K562 treated with DMSO at 1 percent for 12 hours (cell line): ENCODE data around the gene CKAP5. TPM values are rescaled to one million over a fixed set of nuclear protein-coding genes. Genes with fewer than 3 reads are reported as not detected.

Experiments used
- total RNA-seq: library from RNA; unstranded; fragments of 300-600 nt; gene quantifications from 2 replicates; pipeline ENCODE4 v1.2.3, GENCODE V29; 2022; ENCODE audit not compliant: insufficient read depth

The CKAP5 gene
- 26.1 and 84.9 TPM in 2 replicates for total RNA-seq

DNA sequence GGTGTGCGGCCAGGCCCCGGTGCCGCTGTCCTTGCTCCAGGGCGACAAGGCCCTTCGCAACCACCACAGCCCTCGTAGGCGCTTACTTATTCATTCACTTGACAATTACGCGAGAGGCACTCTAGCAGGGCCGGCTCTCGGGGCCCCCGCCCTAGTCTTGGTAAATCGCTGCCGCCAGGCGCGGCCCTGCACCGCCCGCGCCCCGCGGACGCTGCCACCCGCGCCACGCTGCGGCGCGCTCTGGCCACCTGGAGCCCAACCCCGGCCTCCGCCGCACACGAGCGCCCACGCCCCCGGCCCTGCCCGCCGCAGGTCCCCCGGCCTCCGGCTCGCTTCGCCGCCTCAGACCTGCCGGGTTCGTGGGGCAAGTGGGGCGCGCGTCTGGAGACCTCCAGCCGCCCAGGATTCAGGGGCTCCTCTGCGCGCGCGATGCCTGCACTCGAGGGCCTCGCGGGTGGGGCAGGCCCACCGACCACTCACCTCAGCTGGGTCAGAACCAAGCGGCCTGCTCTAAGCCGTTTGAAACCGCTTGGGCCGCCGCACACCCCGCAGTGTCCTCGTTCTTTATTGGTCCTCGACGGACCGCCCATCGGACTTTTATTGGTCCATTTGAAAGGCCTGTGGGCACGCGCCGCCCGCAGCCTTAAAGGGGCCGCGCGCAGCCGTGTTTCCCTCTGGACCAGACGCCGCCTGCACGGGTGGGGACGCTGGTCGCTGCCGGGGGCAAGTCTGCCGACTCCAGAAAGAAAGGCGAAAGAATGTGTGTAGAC, at the start of gene CKAP5:
TSS of gene CKAP5 (minus strand) at position 541 of the 770 bp plus-strand sequence. CDS start 25,049 bp downstream, outside the sequence.

GRCh38 chr11:46719048-46719542, 127.0 kb downstream of the CKAP5 start, which contains the start of gene F2:
F2 (plus strand) TSS chr11:46719213; CDS start chr11:46719236, 23 bp downstream.

DNA sequence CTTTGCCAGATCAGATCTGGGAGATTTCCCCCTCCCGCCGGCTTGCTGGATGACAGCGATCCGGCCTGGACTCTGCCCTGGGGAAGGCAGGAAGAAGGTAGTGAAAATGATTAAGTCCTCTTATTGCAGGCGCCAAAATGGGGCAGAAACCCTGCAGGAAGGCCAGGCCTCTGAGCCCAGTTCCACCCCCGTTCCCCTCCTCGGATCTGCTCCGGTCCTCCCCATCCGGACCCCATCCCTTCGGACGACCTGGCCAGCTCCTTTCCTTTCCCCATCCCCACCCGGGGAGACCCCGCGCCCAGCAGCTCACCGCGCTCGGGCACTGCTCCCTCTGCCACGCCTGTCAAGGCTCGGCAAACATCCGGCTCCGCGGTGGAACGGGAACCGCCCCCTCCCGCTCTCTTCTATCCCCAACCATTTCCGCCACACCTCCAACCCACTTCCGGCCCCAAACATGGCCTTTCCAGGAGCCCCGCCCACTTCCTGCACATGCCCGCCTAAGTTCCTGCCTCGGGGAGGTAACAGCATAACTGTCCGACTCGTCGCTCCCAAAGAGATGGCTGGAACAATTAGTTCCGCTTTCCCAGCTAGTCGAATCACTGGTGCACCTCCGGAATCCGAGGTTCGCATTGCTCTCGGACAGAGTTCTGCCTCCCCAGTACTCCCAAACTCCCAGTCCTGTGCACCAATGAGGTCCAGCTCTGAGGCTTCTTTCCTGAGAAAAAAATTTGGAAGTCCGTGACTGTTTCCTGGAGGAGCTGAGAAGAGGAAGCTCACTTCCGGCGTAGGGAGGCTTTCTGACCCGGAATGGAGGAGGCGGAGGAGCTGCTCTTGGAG, 145.6 kb downstream of the CKAP5 start, which contains the start of the genes ARHGAP1 and ZNF408:
TSS of gene ARHGAP1 (minus strand) at position 379 of the 837 bp plus-strand sequence. CDS start 4,512 bp downstream, outside the sequence.
TSS of gene ZNF408 (plus strand) at position 791 of the 837 bp plus-strand sequence. CDS start at position 808, 17 bp downstream.

Other genes starting within 250 kb of the CKAP5 start
- 5.3 and 19.6 TPM in 2 replicates for gene HARBI1, start 229.1 kb downstream of the CKAP5 start, total RNA-seq
- 32.7 and 57.2 TPM in 2 replicates for gene ATG13, start 228.7 kb downstream of the CKAP5 start, total RNA-seq
- gene ARHGAP1, start 145.7 kb downstream of the CKAP5 start, total RNA-seq, result 12.3 and 26.3 TPM in 2 replicates
- gene ZNF408, start 145.2 kb downstream of the CKAP5 start, total RNA-seq, result 11.5 and 14.0 TPM in 2 replicates
- gene F2, start 127.1 kb downstream of the CKAP5 start, total RNA-seq, result not detected in 2 replicates
- gene LRP4, start 72.3 kb upstream of the CKAP5 start, total RNA-seq, result 0.91 TPM in 1 of 2 replicates, not detected in the other
- gene CSTPP1, start 90.5 kb upstream of the CKAP5 start, total RNA-seq, result 22.3 and 27.0 TPM in 2 replicates